PFSK-1 (cell line): ENCODE measurements around the gene NUTM2F.

Source experiments
- FOXP2 ChIP-seq: optimal IDR thresholded peaks from 2 replicates; pipeline ENCODE3; 2011; ENCODE audit warnings: borderline replicate concordance, control low read depth, inconsistent platforms; ENCODE audit not compliant: insufficient read depth; ENCODE audit errors: extremely low read length, extremely low read depth
- POLR2AphosphoS5 ChIP-seq: IDR thresholded peaks from 2 replicates; pipeline ENCODE4 v1.6.1; 2012; ENCODE audit warnings: low read depth, mild to moderate bottlenecking, control low read depth, low read length, moderate library complexity
- SIN3A ChIP-seq: IDR thresholded peaks from 2 replicates; pipeline ENCODE4 v1.6.1; 2012; ENCODE audit warnings: mild to moderate bottlenecking, low read length, moderate library complexity, borderline replicate concordance; ENCODE audit not compliant: insufficient read depth
- TAF1 ChIP-seq: IDR thresholded peaks from 2 replicates; pipeline ENCODE4 v1.6.1; 2012; ENCODE audit warnings: low read length, control low read depth, borderline replicate concordance; ENCODE audit not compliant: insufficient read depth
- TF ChIP-seq, protein P1 (sequence below), 2 experiments: IDR thresholded peaks; 2 replicates each; pipeline versions ENCODE4 v1.6.1 to v1.8.0; 2011 to 2012; ENCODE audit warnings: low read depth in 2 of 2, low read length in 2 of 2, control low read depth in 1 of 2, inconsistent platforms in 1 of 2, mild to moderate bottlenecking in 1 of 2, moderate library complexity in 1 of 2; ENCODE audit not compliant: insufficient read depth in 1 of 2

DNA sequence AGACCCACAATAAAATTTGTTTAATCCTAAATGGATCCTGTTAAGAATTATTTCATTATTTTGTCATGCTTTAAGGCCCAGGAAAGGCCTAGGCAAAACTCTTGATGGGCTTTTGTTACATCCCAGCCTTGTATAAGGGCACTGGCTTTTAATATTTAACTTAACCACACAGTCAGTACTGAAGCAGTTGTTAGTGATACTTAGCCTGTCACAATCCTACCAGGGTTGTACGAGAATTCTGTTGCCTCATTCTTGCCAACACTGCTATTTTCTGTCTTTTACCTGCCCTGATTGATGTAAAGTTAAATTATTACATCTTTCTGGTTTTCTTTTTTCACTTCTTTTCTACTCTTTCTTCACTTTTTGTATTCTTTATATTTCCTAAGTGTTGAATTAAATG is 58.4 kb downstream of the NUTM2F start:
- TF ChIP-seq SIN3A (no peak), POLR2AphosphoS5 (no peak), FOXP2 (no peak), TAF1 (no peak)
- TF ChIP-seq, protein P1, sequence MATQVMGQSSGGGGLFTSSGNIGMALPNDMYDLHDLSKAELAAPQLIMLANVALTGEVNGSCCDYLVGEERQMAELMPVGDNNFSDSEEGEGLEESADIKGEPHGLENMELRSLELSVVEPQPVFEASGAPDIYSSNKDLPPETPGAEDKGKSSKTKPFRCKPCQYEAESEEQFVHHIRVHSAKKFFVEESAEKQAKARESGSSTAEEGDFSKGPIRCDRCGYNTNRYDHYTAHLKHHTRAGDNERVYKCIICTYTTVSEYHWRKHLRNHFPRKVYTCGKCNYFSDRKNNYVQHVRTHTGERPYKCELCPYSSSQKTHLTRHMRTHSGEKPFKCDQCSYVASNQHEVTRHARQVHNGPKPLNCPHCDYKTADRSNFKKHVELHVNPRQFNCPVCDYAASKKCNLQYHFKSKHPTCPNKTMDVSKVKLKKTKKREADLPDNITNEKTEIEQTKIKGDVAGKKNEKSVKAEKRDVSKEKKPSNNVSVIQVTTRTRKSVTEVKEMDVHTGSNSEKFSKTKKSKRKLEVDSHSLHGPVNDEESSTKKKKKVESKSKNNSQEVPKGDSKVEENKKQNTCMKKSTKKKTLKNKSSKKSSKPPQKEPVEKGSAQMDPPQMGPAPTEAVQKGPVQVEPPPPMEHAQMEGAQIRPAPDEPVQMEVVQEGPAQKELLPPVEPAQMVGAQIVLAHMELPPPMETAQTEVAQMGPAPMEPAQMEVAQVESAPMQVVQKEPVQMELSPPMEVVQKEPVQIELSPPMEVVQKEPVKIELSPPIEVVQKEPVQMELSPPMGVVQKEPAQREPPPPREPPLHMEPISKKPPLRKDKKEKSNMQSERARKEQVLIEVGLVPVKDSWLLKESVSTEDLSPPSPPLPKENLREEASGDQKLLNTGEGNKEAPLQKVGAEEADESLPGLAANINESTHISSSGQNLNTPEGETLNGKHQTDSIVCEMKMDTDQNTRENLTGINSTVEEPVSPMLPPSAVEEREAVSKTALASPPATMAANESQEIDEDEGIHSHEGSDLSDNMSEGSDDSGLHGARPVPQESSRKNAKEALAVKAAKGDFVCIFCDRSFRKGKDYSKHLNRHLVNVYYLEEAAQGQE (IDR thresholded peaks at IDR 0.05; ENCODE audit: insufficient read depth in 1 of 2, low read depth in 2 of 2, low read length in 2 of 2) = no peak
